Placental epithelial cell (primary cell): ENCODE measurements around the gene OR10Z1. TPM values are rescaled to one million over a fixed set of nuclear protein-coding genes. Genes with fewer than 3 reads are reported as not detected.

ENCODE experiments used
- total RNA-seq: library from RNA; depleted of rRNA; stranded (reverse); fragments of >200 nt; gene quantifications from 2 replicates; pipeline ENCODE4 v1.2.3, GENCODE V29; 2012

The OR10Z1 gene, protein sequence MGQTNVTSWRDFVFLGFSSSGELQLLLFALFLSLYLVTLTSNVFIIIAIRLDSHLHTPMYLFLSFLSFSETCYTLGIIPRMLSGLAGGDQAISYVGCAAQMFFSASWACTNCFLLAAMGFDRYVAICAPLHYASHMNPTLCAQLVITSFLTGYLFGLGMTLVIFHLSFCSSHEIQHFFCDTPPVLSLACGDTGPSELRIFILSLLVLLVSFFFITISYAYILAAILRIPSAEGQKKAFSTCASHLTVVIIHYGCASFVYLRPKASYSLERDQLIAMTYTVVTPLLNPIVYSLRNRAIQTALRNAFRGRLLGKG
- not detected in 2 replicates for total RNA-seq

DNA sequence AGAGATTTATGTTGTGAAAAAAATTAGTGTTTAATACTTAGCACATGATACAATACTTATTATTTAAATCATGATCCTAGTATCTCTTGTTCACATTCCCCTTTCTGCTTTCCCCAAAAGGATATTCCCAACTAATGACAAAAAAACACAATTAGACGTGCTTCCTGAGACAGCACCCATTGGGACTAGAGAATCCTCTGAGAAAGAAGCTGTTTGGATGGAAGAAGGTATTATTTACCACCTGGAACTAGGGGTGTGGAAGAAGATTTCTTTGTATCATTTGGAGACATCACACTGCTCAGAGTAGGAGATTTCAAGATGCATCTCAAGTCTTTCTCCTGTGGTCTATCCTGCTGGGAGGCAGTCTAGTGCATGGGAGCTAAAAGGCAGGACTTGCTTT, at the start of gene OR10Z1:
Gene OR10Z1 (plus strand): TSS at position 301 of the 400 bp plus-strand sequence. CDS start 1,171 bp downstream, outside the sequence.

DNA sequence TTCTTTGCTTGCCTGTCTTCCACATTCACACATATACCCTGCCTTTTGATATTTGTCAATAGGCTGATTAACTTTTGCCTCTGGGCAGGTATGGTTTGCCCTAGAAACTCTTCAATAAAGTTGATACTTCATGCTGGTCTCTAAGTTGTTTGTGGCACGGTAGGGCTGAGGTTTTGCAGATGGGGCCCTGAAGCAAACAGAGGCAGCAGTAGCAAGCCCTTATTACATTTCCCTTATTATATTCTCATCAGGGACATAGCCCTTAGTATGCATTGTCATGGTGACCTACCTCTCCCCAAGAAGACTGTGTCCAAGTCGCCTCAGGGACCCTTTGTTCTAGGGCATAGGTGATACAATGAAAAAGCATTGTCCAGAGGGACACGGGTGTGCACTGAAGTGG, 34.6 kb upstream of the OR10Z1 start, which contains the start of gene OR6P1:
Gene OR6P1 (minus strand): TSS at position 101 of the 400 bp plus-strand sequence. CDS start 6,976 bp downstream, outside the sequence.

DNA sequence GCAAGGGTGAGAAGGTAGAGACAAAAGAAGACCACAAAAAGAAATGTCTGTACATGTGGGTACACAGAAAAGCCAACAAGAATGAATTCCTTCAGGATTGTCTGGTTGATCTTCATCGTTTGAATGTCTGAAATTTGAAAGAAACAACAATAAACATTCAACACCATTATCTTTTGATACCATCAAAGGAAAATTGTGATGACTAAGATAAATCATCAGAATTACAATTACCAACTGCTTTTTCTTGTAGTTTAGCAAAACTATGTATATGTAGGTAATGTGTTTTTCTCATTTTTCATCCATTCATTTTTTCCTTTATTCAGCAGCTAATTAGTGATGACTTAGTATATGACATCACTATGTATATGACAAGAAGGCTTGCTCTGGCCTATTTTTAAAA, 25.3 kb upstream of the OR10Z1 start, which contains the start of gene OR10X1:
Gene OR10X1 (minus strand): TSS at position 167 of the 400 bp plus-strand sequence. CDS start 0 bp downstream, at position 167.

Other genes starting within 250 kb of the OR10Z1 start
- not detected in 2 replicates for gene OR10T2, start 205.8 kb upstream of the OR10Z1 start, total RNA-seq
- gene OR10K2, start 179.0 kb upstream of the OR10Z1 start, total RNA-seq = not detected in 2 replicates
- not detected in 2 replicates for gene OR10K1, start 143.4 kb upstream of the OR10Z1 start, total RNA-seq
- not detected in 2 replicates for gene OR10R2, start 133.0 kb upstream of the OR10Z1 start, total RNA-seq
- not detected in 2 replicates for gene OR6Y1, start 50.9 kb upstream of the OR10Z1 start, total RNA-seq
- gene OR6P1, start 34.7 kb upstream of the OR10Z1 start, total RNA-seq = not detected in 2 replicates
- gene OR10X1, start 25.4 kb upstream of the OR10Z1 start, total RNA-seq = not detected in 2 replicates
- not detected in 2 replicates for gene SPTA1, start 81.4 kb downstream of the OR10Z1 start, total RNA-seq
- gene OR6K2, start 95.4 kb downstream of the OR10Z1 start, total RNA-seq = not detected in 2 replicates
- not detected in 2 replicates for gene OR6K3, start 115.5 kb downstream of the OR10Z1 start, total RNA-seq
- not detected in 2 replicates for gene OR6K6, start 149.5 kb downstream of the OR10Z1 start, total RNA-seq
- not detected in 2 replicates for gene OR6N1, start 166.9 kb downstream of the OR10Z1 start, total RNA-seq
- not detected in 2 replicates for gene OR6N2, start 175.9 kb downstream of the OR10Z1 start, total RNA-seq
- not detected in 2 replicates for gene MNDA, start 226.1 kb downstream of the OR10Z1 start, total RNA-seq